ENCODE results near the gene KRTAP27-1.

The KRTAP27-1 gene

GRCh38 chr21:30305136-30305535 is 32.4 kb downstream of the KRTAP27-1 start:
- DNase-seq (ENCODE audit: low read depth in 2 of 2, low spot score in 1 of 2) = no peak

GRCh38 chr21:30289215-30289614 is 48.3 kb downstream of the KRTAP27-1 start, which contains the start of gene KRTAP25-1:
KRTAP25-1 (minus strand) TSS chr21:30289514; CDS start chr21:30289490, 24 bp downstream.
- DNase-seq (ENCODE audit: low read depth in 2 of 2, low spot score in 1 of 2) = no peak
